ENCODE data around the gene PATE3. TPM values are rescaled to one million over a fixed set of nuclear protein-coding genes. Genes with fewer than 3 reads are reported as not detected.

Gene PATE3
- polyA plus RNA-seq, 1 experiment: not detected

GRCh38 chr11:125807909-125808308 is 20.0 kb downstream of the PATE3 start:
- CTCF ChIA-PET: no interaction called here
- Histone ChIP-seq H3K27me3 (ENCODE audit: control insufficient read depth, insufficient read depth, low read length) (no peaks in the 10 kb centered on the region), H3K36me3 (ENCODE audit: control insufficient read depth, insufficient read depth, low read length) (no peaks in the 10 kb centered on the region), H3K4me3 (ENCODE audit: low read depth, low read length) (no peak overlapping the region)
- DNase-seq (ENCODE audit: low read depth): no peak
- no peak for TF ChIP-seq CTCF (IDR thresholded peaks at IDR 0.05; ENCODE audit: insufficient read depth, low read depth, low read length)
- POLR2A ChIA-PET: no interaction called here

- Histone ChIP-seq H3K27me3 (ENCODE audit: control insufficient read depth, insufficient read depth, low read length) (no peaks in the 10 kb centered on the region), H3K4me3 (ENCODE audit: low read depth, low read length) (no peak within 1 kb of the TSS), H3K36me3 (ENCODE audit: control insufficient read depth, insufficient read depth, low read length) (no peaks in the 10 kb centered on the region)
- ChIA-PET CTCF (no interaction called here), POLR2A (no interaction called here)
- DNase-seq (ENCODE audit: low read depth): no peak
- TF ChIP-seq CTCF (IDR thresholded peaks at IDR 0.05; ENCODE audit: insufficient read depth, low read depth, low read length): no peak
Observed at GRCh38 chr11:125833016-125833415, 45.1 kb downstream of the PATE3 start, which contains the start of gene PATE4. Gene PATE4, plus strand, starts transcription at chr11:125833316. Its CDS starts 44 bp downstream, at chr11:125833360.

- no peak for DNase-seq (ENCODE audit: low read depth)
- no peak for TF ChIP-seq CTCF (IDR thresholded peaks at IDR 0.05; ENCODE audit: insufficient read depth, low read depth, low read length)
- Histone ChIP-seq H3K36me3 (ENCODE audit: control insufficient read depth, insufficient read depth, low read length) (no peaks in the 10 kb centered on the region), H3K27me3 (ENCODE audit: control insufficient read depth, insufficient read depth, low read length) (no peaks in the 10 kb centered on the region), H3K4me3 (ENCODE audit: low read depth, low read length) (no peak overlapping the region)
- POLR2A ChIA-PET: no interaction called here
- CTCF ChIA-PET: no interaction called here
Observed at GRCh38 chr11:125835748-125836147, 47.8 kb downstream of the PATE3 start.

Other genes with a start within 250 kb of the PATE3 start
- 72.1 and 114 TPM in 2 replicates for gene EI24, start 218.7 kb upstream of the PATE3 start, polyA plus RNA-seq (2011; rRNA removed)
- 363 and 492 TPM in 2 replicates for gene STT3A, start 195.3 kb upstream of the PATE3 start, polyA plus RNA-seq (2011; rRNA removed)
- 11.4 and 25.2 TPM in 2 replicates for gene CHEK1, start 163.0 kb upstream of the PATE3 start, polyA plus RNA-seq (2011; rRNA removed)
- 0.22 TPM in 1 of 2 replicates, not detected in the other for gene ACRV1, start 107.3 kb upstream of the PATE3 start, polyA plus RNA-seq (2011; rRNA removed)
- not detected in 2 replicates for gene PATE1, start 41.8 kb upstream of the PATE3 start, polyA plus RNA-seq (2011; rRNA removed)
- not detected in 2 replicates for gene PATE2, start 9.3 kb upstream of the PATE3 start, polyA plus RNA-seq (2011; rRNA removed)
- gene PATE4, start 45.2 kb downstream of the PATE3 start, polyA plus RNA-seq (2011; rRNA removed): not detected in 2 replicates
- gene HYLS1, start 99.5 kb downstream of the PATE3 start, polyA plus RNA-seq (2011; rRNA removed): 4.3 and 8.4 TPM in 2 replicates
- 4.1 and 8.1 TPM in 2 replicates for gene PUS3, start 115.1 kb downstream of the PATE3 start, polyA plus RNA-seq (2011; rRNA removed)
- gene DDX25, start 116.4 kb downstream of the PATE3 start, polyA plus RNA-seq (2011; rRNA removed): 0.13 TPM in 1 of 2 replicates, not detected in the other
- not detected in 2 replicates for gene VSIG10L2, start 157.9 kb downstream of the PATE3 start, polyA plus RNA-seq (2011; rRNA removed)

Measured in BJ (cell line).